ENCODE results near the gene CROCC2. TPM values are rescaled to one million over a fixed set of nuclear protein-coding genes. Genes with fewer than 3 reads are reported as not detected.
A peak's percentile ranks its signal among the peaks of the same experiment; 100 is the strongest.

The CROCC2 gene
- total and polyA plus RNA-seq, 12 donors: 0.07 to 0.65 (median 0.28) TPM; not detected in 6

GRCh38 chr2:240966906-240967680 is 61.0 kb downstream of the CROCC2 start:
- Histone ChIP-seq H3K27me3 (no peaks in the 10 kb centered on the region), H3K27ac (no peak overlapping the region), H3K36me3 (replicated peaks in 1 of 2) (no peaks in the 10 kb centered on the region), H3K4me3 (no peak overlapping the region), H3K9me3 (replicated peaks in 1 of 3) (no peaks in the 10 kb centered on the region), H3K4me1 (replicated peaks in 1 of 2) (peaks cover 10 to 14% of the 10 kb centered on the region in 2 donors)
- WGBS, 4 donors: 85 to 97% (median 90%) methylated on average over 13 to 32 of the region's 32 CpGs
- peak in 2 of 7 donors; percentile 14 to 19 for DNase-seq
- intact Hi-C loops (cut with DNase I): no loop called here
- TF ChIP-seq CTCF (IDR thresholded peaks at IDR 0.05) (no peak), POLR2A (IDR thresholded peaks at IDR 0.05) (no peak)

DNA sequence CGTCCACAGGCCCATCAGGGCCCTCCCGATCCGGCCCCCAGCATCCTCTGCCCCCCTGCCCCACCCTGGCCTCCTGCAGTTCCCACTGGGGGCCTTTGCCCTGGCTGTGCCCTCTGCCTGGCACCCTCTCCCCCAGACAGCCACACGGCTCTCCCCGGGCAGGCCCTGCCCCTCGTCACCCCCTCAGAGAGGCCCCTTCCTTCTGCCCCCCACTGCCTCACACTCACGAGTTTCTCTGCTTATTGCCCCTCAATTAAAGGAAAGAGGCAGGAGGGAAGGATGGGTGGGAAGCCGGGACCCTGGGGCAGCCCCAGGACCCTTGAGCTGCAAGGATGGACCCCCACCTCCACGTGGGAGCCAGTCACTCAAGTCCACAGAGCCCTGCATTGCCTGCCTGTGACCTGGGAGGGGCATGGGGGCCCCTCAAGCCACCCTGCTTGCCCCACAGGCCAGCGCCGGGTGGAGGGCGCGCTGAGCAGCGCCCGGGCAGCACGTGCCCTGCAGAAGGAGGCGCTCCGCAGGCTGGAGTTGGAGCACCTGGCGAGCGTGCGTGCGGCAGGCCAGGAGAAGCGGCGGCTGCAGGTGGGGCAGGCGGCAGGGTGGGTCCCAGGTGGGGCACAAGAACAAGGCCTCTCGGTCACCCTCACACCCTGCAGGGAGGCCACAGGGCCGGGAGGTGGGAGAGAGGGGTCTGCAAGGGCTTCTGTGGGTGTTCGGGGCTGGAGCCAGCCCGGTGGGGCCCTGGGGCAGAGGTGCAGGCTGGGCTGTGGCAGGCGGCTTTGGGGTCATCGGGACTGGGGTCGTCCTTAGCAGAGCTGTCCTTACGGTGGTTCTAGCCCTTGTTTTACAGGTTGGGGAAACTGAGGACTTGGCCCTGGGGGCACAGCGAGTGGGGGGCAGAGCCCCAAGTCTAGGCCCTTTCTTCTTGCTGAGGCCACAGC is 61.8 kb downstream of the CROCC2 start:
- Histone ChIP-seq H3K27ac (no peak overlapping the region), H3K4me3 (no peak overlapping the region), H3K4me1 (replicated peaks in 1 of 2) (peaks cover 1 to 7% of the 10 kb centered on the region in 2 donors), H3K36me3 (replicated peaks in 1 of 2) (no peaks in the 10 kb centered on the region), H3K27me3 (no peaks in the 10 kb centered on the region), H3K9me3 (replicated peaks in 1 of 3) (no peaks in the 10 kb centered on the region)
- WGBS, 4 donors: 93 to 98% (median 94%) methylated on average over 12 to 34 of the region's 34 CpGs
- TF ChIP-seq CTCF (IDR thresholded peaks at IDR 0.05) (no peak), POLR2A (IDR thresholded peaks at IDR 0.05) (no peak)
- intact Hi-C loops (cut with DNase I): no loop called here
- DNase-seq: peak in 4 of 7 donors; percentile 11 to 20 (median 12)

GRCh38 chr2:240968731-240969624 is 62.8 kb downstream of the CROCC2 start:
- WGBS, 4 donors: 64 to 86% (median 70%) methylated on average over 5 to 15 of the region's 15 CpGs
- no peaks in the 10 kb centered on the region for H3K27me3 ChIP-seq
- no peaks in the 10 kb centered on the region for H3K36me3 ChIP-seq (replicated peaks in 1 of 2)
- no peaks in the 10 kb centered on the region for H3K9me3 ChIP-seq (replicated peaks in 1 of 3)
- TF ChIP-seq POLR2A (IDR thresholded peaks at IDR 0.05): no peak
- peak; percentile 7 to 35 (median 19) for TF ChIP-seq CTCF (IDR thresholded peaks at IDR 0.05)
- DNase-seq: peak; percentile 76 to 89 (median 84)
- peaks cover 0 to 7% of the 10 kb centered on the region in 2 donors for H3K4me1 ChIP-seq (replicated peaks in 1 of 2)
- peak overlapping the region in 2 of 5 donors; percentile 26 to 34 for H3K27ac ChIP-seq
- H3K4me3 ChIP-seq: no peak overlapping the region
- intact Hi-C loops (cut with DNase I): no loop called here
